H9 (cell line): ENCODE measurements around the gene SNRPA1. TPM values are rescaled to one million over a fixed set of nuclear protein-coding genes. Genes with fewer than 3 reads are reported as not detected.

Source experiments
- DNase-seq: peaks from one replicate; pipeline ENCODE4 v3.0.0-alpha.2; 2017
- H2AFZ ChIP-seq: one replicate; pipeline ENCODE4 v1.6.1; 2013; ENCODE audit warnings: mild to moderate bottlenecking, low read length, control low read depth, moderate library complexity
- H2AK5ac ChIP-seq: 2 replicates; pipeline ENCODE4 v1.6.1; 2013; ENCODE audit warnings: low read length, control low read depth, mixed read lengths; ENCODE audit not compliant: insufficient read length
- H2BK120ac ChIP-seq: one replicate; pipeline ENCODE4 v1.6.1; 2013; ENCODE audit warnings: low read depth, mild to moderate bottlenecking, low read length, control low read depth, inconsistent platforms; ENCODE audit not compliant: poor library complexity, severe bottlenecking
- H2BK12ac ChIP-seq: 2 replicates; pipeline ENCODE4 v1.6.1; 2013; ENCODE audit warnings: low read length, control low read depth, mixed read lengths, low read depth; ENCODE audit not compliant: insufficient read length
- H2BK15ac ChIP-seq: 2 replicates; pipeline ENCODE4 v1.6.1; 2013; ENCODE audit warnings: low read depth, low read length, control low read depth
- H2BK20ac ChIP-seq: one replicate; pipeline ENCODE4 v1.6.1; 2013; ENCODE audit warnings: low read depth, mild to moderate bottlenecking, low read length, control low read depth, inconsistent platforms; ENCODE audit not compliant: poor library complexity, severe bottlenecking
- H2BK5ac ChIP-seq: 2 replicates; pipeline ENCODE4 v1.6.1; 2013; ENCODE audit warnings: low read length, control low read depth, mixed read lengths; ENCODE audit not compliant: insufficient read length
- H3K14ac ChIP-seq: 2 replicates; pipeline ENCODE4 v1.6.1; 2013; ENCODE audit warnings: low read length, control low read depth; ENCODE audit not compliant: insufficient read depth
- H3K18ac ChIP-seq: 2 replicates; pipeline ENCODE4 v1.6.1; 2013; ENCODE audit warnings: low read depth, mild to moderate bottlenecking, mixed read lengths, low read length, control low read depth; ENCODE audit not compliant: insufficient read length
- H3K23ac ChIP-seq: 2 replicates; pipeline ENCODE4 v1.6.1; 2013; ENCODE audit warnings: low read length, control low read depth, mixed read lengths, low read depth; ENCODE audit not compliant: insufficient read length
- H3K23me2 ChIP-seq: 2 replicates; pipeline ENCODE4 v1.6.1; 2013; ENCODE audit warnings: low read depth, mild to moderate bottlenecking, mixed read lengths, low read length, control low read depth; ENCODE audit not compliant: insufficient read length, poor library complexity, severe bottlenecking
- H3K27ac ChIP-seq: 2 replicates; pipeline ENCODE4 v1.5.1; 2013; ENCODE audit warnings: low read length, control low read depth, mixed read lengths, low read depth; ENCODE audit not compliant: insufficient read length
- H3K27me3 ChIP-seq: 2 replicates; pipeline ENCODE4 v1.6.1; 2013; ENCODE audit warnings: low read length, control low read depth, inconsistent platforms; ENCODE audit not compliant: insufficient read depth
- H3K4ac ChIP-seq: 2 replicates; pipeline ENCODE4 v1.6.1; 2013; ENCODE audit warnings: low read depth, mild to moderate bottlenecking, control low read depth, inconsistent platforms, low read length, moderate library complexity
- H3K4me1 ChIP-seq: 2 replicates; pipeline ENCODE4 v1.6.1; 2013; ENCODE audit warnings: low read length, control low read depth, inconsistent platforms; ENCODE audit not compliant: insufficient read depth
- H3K4me2 ChIP-seq: 2 replicates; pipeline ENCODE4 v1.6.1; 2013; ENCODE audit warnings: low read length, control low read depth, mixed read lengths; ENCODE audit not compliant: insufficient read length, insufficient read depth
- H3K56ac ChIP-seq: 2 replicates; pipeline ENCODE4 v1.6.1; 2013; ENCODE audit warnings: low read depth, mild to moderate bottlenecking, mixed read lengths, low read length, control low read depth; ENCODE audit not compliant: insufficient read length
- H3K79me1 ChIP-seq: 2 replicates; pipeline ENCODE4 v1.6.1; 2013; ENCODE audit warnings: low read depth, mild to moderate bottlenecking, moderate library complexity, low read length, control low read depth, inconsistent platforms; ENCODE audit not compliant: insufficient read depth, poor library complexity, severe bottlenecking
- H3K79me2 ChIP-seq: 2 replicates; pipeline ENCODE4 v1.6.1; 2013; ENCODE audit warnings: low read length, control low read depth, inconsistent platforms; ENCODE audit not compliant: insufficient read depth
- H3K9ac ChIP-seq: 2 replicates; pipeline ENCODE4 v1.6.1; 2013; ENCODE audit warnings: low read length, control low read depth, mixed read lengths; ENCODE audit not compliant: insufficient read length; ENCODE audit errors: extremely low read depth
- H3K9me3 ChIP-seq: one replicate; pipeline ENCODE4 v1.6.1; 2013; ENCODE audit warnings: low read depth, low read length, inconsistent platforms; ENCODE audit not compliant: control insufficient read depth
- H3T11ph ChIP-seq: one replicate; pipeline ENCODE4 v1.6.1; 2013; ENCODE audit warnings: mild to moderate bottlenecking, low read length, control low read depth, inconsistent platforms
- H4K20me1 ChIP-seq: one replicate; pipeline ENCODE4 v1.6.1; 2013; ENCODE audit not compliant: control insufficient read depth, insufficient read length, insufficient read depth
- H4K5ac ChIP-seq: 2 replicates; pipeline ENCODE4 v1.6.1; 2013; ENCODE audit warnings: low read depth, mild to moderate bottlenecking, mixed read lengths, low read length, control low read depth; ENCODE audit not compliant: insufficient read length
- H4K8ac ChIP-seq: replicated peaks from 2 replicates; pipeline ENCODE4 v1.6.1; 2013; ENCODE audit warnings: low read length, control low read depth, mixed read lengths, low read depth; ENCODE audit not compliant: insufficient read length
- H4K91ac ChIP-seq: 2 replicates; pipeline ENCODE4 v1.6.1; 2013; ENCODE audit warnings: low read depth, mild to moderate bottlenecking, moderate library complexity, mixed read lengths, low read length, control low read depth; ENCODE audit not compliant: insufficient read length
- H3K27ac Mint-ChIP-seq, 3 experiments: 2 replicates in 2 of 3; 3 replicates in 1 of 3; pipeline ENCODE4 v1.8.0; 2020 to 2021; ENCODE audit warnings: mixed read lengths in 3 of 3, mild to moderate bottlenecking in 1 of 3, moderate library complexity in 1 of 3
- H3K27me3 Mint-ChIP-seq: 2 replicates; pipeline ENCODE4 v1.8.0; 2021; ENCODE audit warnings: low read depth, mild to moderate bottlenecking, moderate library complexity, mixed read lengths
- H3K36me3 Mint-ChIP-seq, 3 experiments: 2 replicates in 2 of 3; 3 replicates in 1 of 3; pipeline ENCODE4 v1.8.0; 2020 to 2021; ENCODE audit warnings: low read depth in 3 of 3, mixed read lengths in 3 of 3; ENCODE audit not compliant: insufficient read depth in 1 of 3
- H3K4me1 Mint-ChIP-seq, 2 experiments: 2 replicates each; pipeline ENCODE4 v1.8.0; 2020; ENCODE audit warnings: mixed read lengths in 2 of 2
- H3K4me3 Mint-ChIP-seq, 2 experiments: 2 replicates in 1 of 2; 3 replicates in 1 of 2; pipeline ENCODE4 v1.8.0; 2020 to 2021; ENCODE audit warnings: mild to moderate bottlenecking in 2 of 2, mixed read lengths in 2 of 2, moderate library complexity in 1 of 2
- H3K9me3 Mint-ChIP-seq, 2 experiments: 2 replicates in 1 of 2; 3 replicates in 1 of 2; pipeline ENCODE4 v1.8.0; 2020; ENCODE audit warnings: mild to moderate bottlenecking in 2 of 2, mixed read lengths in 2 of 2, moderate library complexity in 1 of 2
- WGBS: extraction: QIAGEN DNeasy Blood & Tissue Kit; methylation state at CpG from one replicate; pipeline ENCODE4 v1.1.7; 2013; ENCODE audit warnings: missing lambda C conversion rate, low lambda C conversion rate, mixed read lengths; ENCODE audit not compliant: insufficient read length; ENCODE audit errors: extremely low coverage; 5-methylcytosine and 5-hydroxymethylcytosine counted together
- total RNA-seq: library from RNA; stranded (reverse); gene quantifications from 2 replicates; pipeline ENCODE4 v1.2.1, GENCODE V29; 2021
- TF ChIP-seq, protein P1 (sequence below): fragments of 200-600 bp; sonication (generic); conservative IDR thresholded peaks from 3 replicates; pipeline ENCODE4 v1.8.0; 2021; ENCODE audit warnings: antibody characterized with exemption, mild to moderate bottlenecking

Gene SNRPA1
- total RNA-seq, 1 experiment from 2014 or later, result 145 TPM

DNA sequence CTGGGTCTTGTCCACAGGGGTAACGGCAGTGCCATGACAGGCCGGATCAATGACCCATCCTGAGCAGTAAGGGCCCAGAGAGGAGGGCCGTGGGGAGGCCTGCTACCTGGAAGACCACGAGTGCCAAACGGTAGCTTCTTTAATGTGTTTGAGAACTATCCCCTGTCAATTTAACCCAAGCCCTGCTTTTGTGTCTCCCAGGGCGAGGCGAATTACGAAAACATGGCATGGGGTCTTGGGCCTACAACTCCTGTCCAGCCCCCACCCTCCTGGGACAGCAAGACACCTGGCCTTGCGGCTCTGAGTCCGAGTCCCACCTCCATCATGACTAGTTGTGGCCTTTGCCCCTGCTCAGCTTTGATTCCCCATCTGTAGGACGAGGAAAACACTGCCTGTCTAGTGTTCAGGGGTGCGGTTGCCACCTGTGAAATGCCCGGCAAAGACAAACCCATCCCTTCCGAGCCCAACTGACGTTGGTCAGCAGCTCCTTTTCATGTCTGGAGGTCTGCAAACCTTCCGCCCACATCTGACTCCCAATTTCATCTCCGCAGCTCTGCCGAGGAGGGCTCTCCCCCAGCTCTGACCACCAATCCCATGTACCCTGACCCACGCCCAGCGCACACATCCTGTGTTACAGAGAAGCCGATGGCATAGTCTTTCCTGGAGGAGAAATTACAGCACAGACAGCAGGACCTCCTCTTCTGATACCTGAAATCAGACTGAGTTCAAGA, 28.9 kb upstream of the SNRPA1 start:
- Histone ChIP-seq H3K23ac (no peak overlapping the region), H3K79me1 (no peaks in the 10 kb centered on the region), H3K23me2 (no peaks in the 10 kb centered on the region), H4K20me1 (no peaks in the 10 kb centered on the region), H4K5ac (no peak overlapping the region), H2BK20ac (no peak overlapping the region), H4K8ac (no peak overlapping the region), H3K14ac (no peak overlapping the region), H2BK12ac (no peak overlapping the region), H3K27me3 (no peaks in the 10 kb centered on the region), H2BK5ac (no peak overlapping the region), H2BK15ac (no peak overlapping the region), H3K79me2 (no peaks in the 10 kb centered on the region), H3K18ac (no peak overlapping the region), H4K91ac (no peak overlapping the region), H3K4me2 (no peak overlapping the region), H3K9ac (no peak overlapping the region), H2AFZ (no peak overlapping the region), H3K9me3 (no peaks in the 10 kb centered on the region), H3K4me1 (no peaks in the 10 kb centered on the region), H3T11ph (no peak overlapping the region), H2AK5ac (no peak overlapping the region), H2BK120ac (no peak overlapping the region), H3K27ac (no peak overlapping the region), H3K4ac (no peak overlapping the region), H3K56ac (no peak overlapping the region)
- peaks cover 4 to 8% of the 10 kb centered on the region in 2 experiments for H3K4me1 Mint-ChIP-seq
- no peak for DNase-seq
- peaks cover 52% of the 10 kb centered on the region for H3K27me3 Mint-ChIP-seq
- TF ChIP-seq, protein P1, sequence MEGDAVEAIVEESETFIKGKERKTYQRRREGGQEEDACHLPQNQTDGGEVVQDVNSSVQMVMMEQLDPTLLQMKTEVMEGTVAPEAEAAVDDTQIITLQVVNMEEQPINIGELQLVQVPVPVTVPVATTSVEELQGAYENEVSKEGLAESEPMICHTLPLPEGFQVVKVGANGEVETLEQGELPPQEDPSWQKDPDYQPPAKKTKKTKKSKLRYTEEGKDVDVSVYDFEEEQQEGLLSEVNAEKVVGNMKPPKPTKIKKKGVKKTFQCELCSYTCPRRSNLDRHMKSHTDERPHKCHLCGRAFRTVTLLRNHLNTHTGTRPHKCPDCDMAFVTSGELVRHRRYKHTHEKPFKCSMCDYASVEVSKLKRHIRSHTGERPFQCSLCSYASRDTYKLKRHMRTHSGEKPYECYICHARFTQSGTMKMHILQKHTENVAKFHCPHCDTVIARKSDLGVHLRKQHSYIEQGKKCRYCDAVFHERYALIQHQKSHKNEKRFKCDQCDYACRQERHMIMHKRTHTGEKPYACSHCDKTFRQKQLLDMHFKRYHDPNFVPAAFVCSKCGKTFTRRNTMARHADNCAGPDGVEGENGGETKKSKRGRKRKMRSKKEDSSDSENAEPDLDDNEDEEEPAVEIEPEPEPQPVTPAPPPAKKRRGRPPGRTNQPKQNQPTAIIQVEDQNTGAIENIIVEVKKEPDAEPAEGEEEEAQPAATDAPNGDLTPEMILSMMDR, result no peak
- H3K4me3 Mint-ChIP-seq, result no peak overlapping the region
- no CpG with 5 or more reads among the region's 21 CpGs for WGBS
- no peak overlapping the region; a peak in 1 of 7 replicates for H3K27ac Mint-ChIP-seq
- H3K36me3 Mint-ChIP-seq, result no peaks in the 10 kb centered on the region; a peak in 1 of 7 replicates
- no peaks in the 10 kb centered on the region for H3K9me3 Mint-ChIP-seq
